K562 (cell line): ENCODE data around the gene SOBP. TPM values are rescaled to one million over a fixed set of nuclear protein-coding genes. Genes with fewer than 3 reads are reported as not detected.

Source experiments
- ATAC-seq: fragments of 200-7000 bp; cut with Tn5 transposase; 3 replicates; pipeline ENCODE4 v1.9.1; 2020; ENCODE audit warnings: moderate library complexity
- BruUV-seq: library from RNA; stranded (reverse); fragments of 400-500 nt; replicated peaks from 2 replicates; lab custom pipeline; 2021; lab: Mats Ljungman, UMichigan
- CTCF ChIA-PET: fragments of 300-600 bp; formaldehyde crosslinking; extraction: SDS; loops from one replicate; lab custom pipeline; 2021; ENCODE audit warnings: low intra/inter-chr PET ratio; lab: Yijun Ruan, JAX
- POLR2A ChIA-PET: fragments of 300-600, 350-650 bp; sonication (Branson Sonifier 250); formaldehyde crosslinking; extraction: SDS; loops from one replicate; lab custom pipeline; 2021; ENCODE audit warnings: antibody characterized with exemption, inconsistent platforms; lab: Yijun Ruan, JAX
- DNase-seq, 4 experiments: peaks; one replicate each; pipeline versions ENCODE4 v3.0.0 to v3.0.0-alpha.2; 2011 to 2018; ENCODE audit warnings: low spot score in 3 of 4, mixed read lengths in 3 of 4; ENCODE audit errors: extremely low read depth in 1 of 4
- FAIRE-seq: peaks from 2 replicates; lab custom pipeline; 2011; peaks lifted over from hg19 to GRCh38; lab: Jason Lieb, UNC
- H2AFZ ChIP-seq: 2 replicates; pipeline ENCODE4 v1.6.0; 2011; ENCODE audit warnings: low read depth, low read length, control low read depth, inconsistent platforms
- H3K27ac ChIP-seq: fragments of 200-600 bp; 3 replicates; pipeline ENCODE4 v1.8.0; 2011; ENCODE audit warnings: low read depth, mild to moderate bottlenecking, control low read depth, inconsistent platforms, low read length, moderate library complexity, mixed read lengths; ENCODE audit errors: extremely low read depth
- H3K27me3 ChIP-seq, 2 experiments: fragments of 300-600 bp in 1 of 2; 2 replicates in 1 of 2; 3 replicates in 1 of 2; pipeline versions ENCODE4 v1.6.0 to v1.8.0; 2011; ENCODE audit warnings: inconsistent platforms in 2 of 2, low read length in 2 of 2, mild to moderate bottlenecking in 1 of 2, mixed read lengths in 1 of 2, moderate library complexity in 1 of 2; ENCODE audit not compliant: control insufficient read depth in 2 of 2, insufficient read depth in 2 of 2
- H3K36me3 ChIP-seq: fragments of 300-600 bp; 3 replicates; pipeline ENCODE4 v1.8.0; 2011; ENCODE audit warnings: mild to moderate bottlenecking, low read length, inconsistent platforms; ENCODE audit not compliant: control insufficient read depth, insufficient read depth
- H3K4me1 ChIP-seq, 2 experiments: fragments of 200-600 bp in 1 of 2; replicated peaks in 1 of 2; 2 replicates in 1 of 2; 3 replicates in 1 of 2; pipeline versions ENCODE4 v1.5.1 to v1.8.0; 2011; ENCODE audit warnings: inconsistent platforms in 2 of 2, low read length in 2 of 2, mild to moderate bottlenecking in 1 of 2, mixed read lengths in 1 of 2, moderate library complexity in 1 of 2; ENCODE audit not compliant: control insufficient read depth in 2 of 2, insufficient read depth in 2 of 2
- H3K4me2 ChIP-seq: 2 replicates; pipeline ENCODE4 v1.6.1; 2011; ENCODE audit warnings: low read length, control low read depth, inconsistent platforms, mixed read lengths; ENCODE audit not compliant: insufficient read depth
- H3K4me3 ChIP-seq: fragments of 200-600 bp; sonication (generic), shearing (Covaris generic); 2 replicates; pipeline ENCODE4 v1.5.1; 2016; ENCODE audit warnings: control low read depth, inconsistent platforms
- H3K79me2 ChIP-seq: fragments of 200-600 bp; 3 replicates; pipeline ENCODE4 v1.8.0; 2011; ENCODE audit warnings: low read length, inconsistent platforms; ENCODE audit not compliant: control insufficient read depth, insufficient read depth
- H3K9ac ChIP-seq, 2 experiments: 2 replicates each; pipeline versions ENCODE4 v1.6.0 to v1.6.1; 2011; ENCODE audit warnings: low read depth in 2 of 2, low read length in 2 of 2, control low read depth in 1 of 2, inconsistent platforms in 1 of 2, mild to moderate bottlenecking in 1 of 2, mixed read lengths in 1 of 2; ENCODE audit not compliant: insufficient read depth in 1 of 2
- H3K9me1 ChIP-seq: one replicate; pipeline ENCODE4 v1.6.0; 2011; ENCODE audit warnings: inconsistent platforms, mild to moderate bottlenecking, low read length, moderate library complexity; ENCODE audit not compliant: control insufficient read depth, insufficient read depth
- H3K9me3 ChIP-seq: replicated peaks from 2 replicates; pipeline ENCODE4 v1.5.1; 2011; ENCODE audit warnings: low read depth, low read length, inconsistent platforms; ENCODE audit not compliant: control insufficient read depth, insufficient read depth
- H4K20me1 ChIP-seq: replicated peaks from 2 replicates; pipeline ENCODE4 v1.6.1; 2011; ENCODE audit warnings: low read length, inconsistent platforms, mixed read lengths; ENCODE audit not compliant: control insufficient read depth, insufficient read depth
- BCLAF1 ChIP-seq, 2 experiments: fragments of 450-650 bp in 1 of 2; IDR thresholded peaks; 2 replicates each; pipeline ENCODE4 v1.6.1; 2011 to 2017; ENCODE audit warnings: low read depth in 2 of 2, antibody characterized with exemption in 1 of 2, borderline replicate concordance in 1 of 2, low read length in 1 of 2, mild to moderate bottlenecking in 1 of 2, mixed read lengths in 1 of 2; ENCODE audit not compliant: control insufficient read depth in 1 of 2
- CREM ChIP-seq: IDR thresholded peaks from 2 replicates; pipeline ENCODE4 v1.6.1; 2014; ENCODE audit warnings: antibody characterized with exemption, low read depth
- EP300 ChIP-seq: IDR thresholded peaks from 2 replicates; pipeline ENCODE4 v1.6.1; 2012; ENCODE audit warnings: low read length, improper control_type of control experiment
- MAFG ChIP-seq: fragments of 450-650 bp; conservative IDR thresholded peaks from 2 replicates; pipeline ENCODE4 v1.6.1; 2016; ENCODE audit warnings: missing genetic modification characterization, missing compliant biosample characterization
- MGA ChIP-seq: fragments of 450-650 bp; IDR thresholded peaks from 2 replicates; pipeline ENCODE4 v1.6.1; 2016; ENCODE audit warnings: mild to moderate bottlenecking, moderate library complexity
- MXI1 ChIP-seq: IDR thresholded peaks from 2 replicates; pipeline ENCODE4 v1.6.1; 2011; ENCODE audit warnings: low read depth, mild to moderate bottlenecking, improper control_type of control experiment, low read length
- SRF ChIP-seq, 2 experiments: fragments of 250-450, 450-650 bp in 1 of 2; sonication (Bioruptor Pico) in 1 of 2; sonication (generic) in 1 of 2; formaldehyde crosslinking; IDR thresholded peaks; 2 replicates each; pipeline versions ENCODE4 v1.5.0 to v1.5.1; 2020 to 2022; ENCODE audit warnings: mild to moderate bottlenecking in 1 of 2, missing genetic modification reagents in 1 of 2
- SRSF7 ChIP-seq: fragments of 200-400 bp; formaldehyde crosslinking; optimal IDR thresholded peaks from 2 replicates; pipeline ENCODE3; 2017; ENCODE audit warnings: mild to moderate bottlenecking, low read depth, low read length
- WGBS: fragments of 100-300 bp; shearing (Covaris generic); methylation state at CpG from one replicate; pipeline ENCODE4 v1.1.6; 2016; ENCODE audit warnings: low coverage, mixed read lengths; ENCODE audit not compliant: insufficient coverage; ENCODE audit errors: missing lambda C conversion rate; 5-methylcytosine and 5-hydroxymethylcytosine counted together
- in situ Hi-C: fragments of 300-500 bp; cut with MboI; formaldehyde crosslinking; loops from 4 replicates; pipeline ENCODE4 v1.15.0; 2018; ENCODE audit warnings: inconsistent platforms, mixed read lengths
- intact Hi-C: fragments of 100-400 bp; cut with micrococcal nuclease; formaldehyde crosslinking; loops from 2 replicates; pipeline ENCODE4 v1.14.2; 2022
- polyA plus RNA-seq, 8 experiments: library from polyadenylated mRNA; depleted of rRNA in 4 of 8; stranded (reverse) in 5 of 8; unstranded in 3 of 8; fragments of >200 nt; fragmentation: Nextera tagmentation in 2 of 8; fragmentation: Illumina TruSeq in 1 of 8; extraction: Ambion mirVana in 2 of 8; extraction: Trizol in 1 of 8; gene quantifications; 2 replicates each; pipeline versions ENCODE4 v1.2.1 to v1.2.3, GENCODE V29; 2011 to 2014; ENCODE audit warnings: inconsistent platforms in 1 of 8, missing spikeins in 1 of 8
- total RNA-seq, 7 experiments: library from RNA; depleted of rRNA in 6 of 7; stranded (reverse); fragments of >200 nt in 6 of 7; fragmentation: Illumina TruSeq in 2 of 7; extraction: Trizol in 2 of 7; gene quantifications; 2 replicates each; pipeline versions ENCODE4 v1.2.1 to v1.2.3, GENCODE V29; 2011 to 2021; ENCODE audit warnings: low replicate concordance in 1 of 7

Gene SOBP
- total and polyA plus RNA-seq, 9 of the 15 experiments (the other 6 are each of a cell fraction or from before 2014, with no cell fraction given) = 0.16 TPM; not detected in 8

- WGBS = 9% methylated on average over 1 of the region's 1 CpG
- in situ Hi-C loops = no loop called here
- ChIA-PET POLR2A (interaction anchor here (0.6 to 1.0 kb wide), 2 partner anchors 11 to 12 kb away, joined by 3 read pairs; partner anchors contain the start of gene PDSS2), CTCF (no interaction called here)
- intact Hi-C loops = no loop called here
- H2AFZ ChIP-seq = no peak overlapping the region
- no TSS peak for BruUV-seq
- no peak overlapping the region for H3K4me2 ChIP-seq
- H3K36me3 ChIP-seq = no peaks in the 10 kb centered on the region
- no peak for ATAC-seq
- H3K27me3 ChIP-seq = peaks cover 4 to 13% of the 10 kb centered on the region in 2 experiments; a peak in 3 of 5 replicates
- no peaks in the 10 kb centered on the region for H4K20me1 ChIP-seq
- H3K9ac ChIP-seq = no peak overlapping the region
- DNase-seq = no peak
- FAIRE-seq = no peak
- H3K79me2 ChIP-seq = no peaks in the 10 kb centered on the region
- H3K9me1 ChIP-seq = no peaks in the 10 kb centered on the region
- H3K9me3 ChIP-seq = no peaks in the 10 kb centered on the region
- H3K27ac ChIP-seq = no peak overlapping the region
- H3K4me1 ChIP-seq = no peaks in the 10 kb centered on the region
- H3K4me3 ChIP-seq = no peak overlapping the region
- TF ChIP-seq SRSF7 (no peak), MAFG (tag) (no peak), MXI1 (no peak), SRF (CRISPR knock-in tag; IDR thresholded peaks at IDR 0.05) (no peak), MGA (no peak), BCLAF1 (IDR thresholded peaks at IDR 0.05; ENCODE audit: borderline replicate concordance in 1 of 2, control insufficient read depth in 1 of 2, low read depth in 2 of 2, low read length in 1 of 2) (no peak), CREM (no peak), EP300 (no peak)
Measured at GRCh38 chr6:107470364-107470763, 19.6 kb upstream of the SOBP start.
